SK-N-SH (cell line): Measurements from ENCODE around the gene ITSN1.

Experiments used
- CTCF ChIP-seq: fragments of 200-600 bp; sonication (generic); IDR thresholded peaks from 2 replicates; pipeline ENCODE4 v1.6.1; 2017; ENCODE audit warnings: antibody characterized with exemption, mild to moderate bottlenecking, moderate library complexity
- FOXM1 ChIP-seq: IDR thresholded peaks from 2 replicates; pipeline ENCODE4 v1.4.0; 2012; ENCODE audit warnings: low read depth, mild to moderate bottlenecking
- GABPA ChIP-seq: IDR thresholded peaks from 2 replicates; pipeline ENCODE4 v1.4.0; 2012; ENCODE audit warnings: low read depth, mild to moderate bottlenecking
- SIN3A ChIP-seq: IDR thresholded peaks from 2 replicates; pipeline ENCODE4 v1.6.1; 2012; ENCODE audit warnings: low read depth, mild to moderate bottlenecking, low read length, moderate library complexity, borderline replicate concordance
- TAF1 ChIP-seq: IDR thresholded peaks from 2 replicates; pipeline ENCODE4 v1.6.1; 2012; ENCODE audit warnings: low read depth, mild to moderate bottlenecking, low read length, moderate library complexity, borderline replicate concordance

GRCh38 chr21:33666153-33666552 lies 23.9 kb downstream of the ITSN1 start:
- TF ChIP-seq GABPA (no peak), CTCF (no peak), FOXM1 (no peak), TAF1 (no peak), SIN3A (no peak)
